ENCODE data around the gene SCP2.
"Not testable (repeated sequence)": the region's sequence is repeated elsewhere in the genome, so short reads cannot be mapped to it uniquely, and the experiment has no call there.

Gene SCP2

GRCh38 chr1:52943876-52944416 lies 16.9 kb downstream of the SCP2 start:
- H3K4me3 ChIP-seq (ENCODE audit: low read depth in 1 of 2, low read length in 2 of 2): no peak overlapping the region
- no peak overlapping the region for H3K27ac ChIP-seq (ENCODE audit: low read depth, low read length)
- no peaks in the 10 kb centered on the region for H3K9me3 ChIP-seq (ENCODE audit: low read length)
- no peaks in the 10 kb centered on the region for H3K36me3 ChIP-seq (ENCODE audit: insufficient read depth, low read length)
- no peaks in the 10 kb centered on the region for H3K27me3 ChIP-seq (ENCODE audit: control insufficient read depth in 1 of 2, insufficient read depth in 2 of 2, low read length in 2 of 2)
- no peaks in the 10 kb centered on the region for H3K4me1 ChIP-seq (ENCODE audit: insufficient read depth, low read length)
- no peak overlapping the region for H3K9ac ChIP-seq (ENCODE audit: low read length)

GRCh38 chr1:52944566-52944965 lies 17.5 kb downstream of the SCP2 start:
- no peak overlapping the region for H3K9ac ChIP-seq (ENCODE audit: low read length)
- H3K27ac ChIP-seq (ENCODE audit: low read depth, low read length): no peak overlapping the region
- H3K4me3 ChIP-seq (ENCODE audit: low read depth in 1 of 2, low read length in 2 of 2): no peak overlapping the region
- H3K36me3 ChIP-seq (ENCODE audit: insufficient read depth, low read length): no peaks in the 10 kb centered on the region
- H3K4me1 ChIP-seq (ENCODE audit: insufficient read depth, low read length): no peaks in the 10 kb centered on the region
- no peaks in the 10 kb centered on the region for H3K9me3 ChIP-seq (ENCODE audit: low read length)
- no peaks in the 10 kb centered on the region for H3K27me3 ChIP-seq (ENCODE audit: control insufficient read depth in 1 of 2, insufficient read depth in 2 of 2, low read length in 2 of 2)

GRCh38 chr1:52947490-52947889 lies 20.4 kb downstream of the SCP2 start:
- Histone ChIP-seq H3K36me3 (ENCODE audit: insufficient read depth, low read length) (no peaks in the 10 kb centered on the region), H3K9me3 (ENCODE audit: low read length) (no peaks in the 10 kb centered on the region), H3K9ac (ENCODE audit: low read length) (no peak overlapping the region), H3K4me1 (ENCODE audit: insufficient read depth, low read length) (no peaks in the 10 kb centered on the region), H3K27ac (ENCODE audit: low read depth, low read length) (no peak overlapping the region), H3K27me3 (ENCODE audit: control insufficient read depth in 1 of 2, insufficient read depth in 2 of 2, low read length in 2 of 2) (no peaks in the 10 kb centered on the region), H3K4me3 (ENCODE audit: low read depth in 1 of 2, low read length in 2 of 2) (no peak overlapping the region)

- not testable (repeated sequence) for H3K27me3 ChIP-seq (ENCODE audit: control insufficient read depth in 1 of 2, insufficient read depth in 2 of 2, low read length in 2 of 2); H3K9ac ChIP-seq (ENCODE audit: low read length); H3K9me3 ChIP-seq (ENCODE audit: low read length); H3K27ac ChIP-seq (ENCODE audit: low read depth, low read length); H3K4me1 ChIP-seq (ENCODE audit: insufficient read depth, low read length); H3K36me3 ChIP-seq (ENCODE audit: insufficient read depth, low read length); H3K4me3 ChIP-seq (ENCODE audit: low read depth in 1 of 2, low read length in 2 of 2)
These were observed 22.5 kb downstream of the SCP2 start for GRCh38 chr1:52949602-52950001.

- Histone ChIP-seq H3K4me1 (ENCODE audit: insufficient read depth, low read length) (no peaks in the 10 kb centered on the region), H3K9me3 (ENCODE audit: low read length) (no peaks in the 10 kb centered on the region), H3K9ac (ENCODE audit: low read length) (no peak overlapping the region)
These were observed 25.0 kb downstream of the SCP2 start for GRCh38 chr1:52952112-52952511.

GRCh38 chr1:52955129-52955970 lies 28.3 kb downstream of the SCP2 start:
- H3K9me3 ChIP-seq (ENCODE audit: low read length): no peaks in the 10 kb centered on the region
- H3K4me1 ChIP-seq (ENCODE audit: insufficient read depth, low read length): no peaks in the 10 kb centered on the region
- no peak overlapping the region for H3K9ac ChIP-seq (ENCODE audit: low read length)
- H3K27me3 ChIP-seq (ENCODE audit: control insufficient read depth in 1 of 2, insufficient read depth in 2 of 2, low read length in 2 of 2): no peaks in the 10 kb centered on the region
- no peaks in the 10 kb centered on the region for H3K36me3 ChIP-seq (ENCODE audit: insufficient read depth, low read length)
- H3K27ac ChIP-seq (ENCODE audit: low read depth, low read length): no peak overlapping the region
- H3K4me3 ChIP-seq (ENCODE audit: low read depth in 1 of 2, low read length in 2 of 2): no peak overlapping the region

More at GRCh38 chr1:52952112-52952511, 25.0 kb downstream of the SCP2 start:
- Histone ChIP-seq H3K36me3 (ENCODE audit: insufficient read depth, low read length) (no peaks in the 10 kb centered on the region), H3K4me3 (ENCODE audit: low read depth in 1 of 2, low read length in 2 of 2) (no peak overlapping the region), H3K27ac (ENCODE audit: low read depth, low read length) (no peak overlapping the region), H3K27me3 (ENCODE audit: control insufficient read depth in 1 of 2, insufficient read depth in 2 of 2, low read length in 2 of 2) (no peaks in the 10 kb centered on the region)

- Histone ChIP-seq H3K27ac (ENCODE audit: low read depth, low read length) (no peak overlapping the region), H3K9ac (ENCODE audit: low read length) (no peak overlapping the region), H3K9me3 (ENCODE audit: low read length) (no peaks in the 10 kb centered on the region), H3K4me1 (ENCODE audit: insufficient read depth, low read length) (no peaks in the 10 kb centered on the region), H3K36me3 (ENCODE audit: insufficient read depth, low read length) (no peaks in the 10 kb centered on the region), H3K4me3 (ENCODE audit: low read depth in 1 of 2, low read length in 2 of 2) (no peak overlapping the region), H3K27me3 (ENCODE audit: control insufficient read depth in 1 of 2, insufficient read depth in 2 of 2, low read length in 2 of 2) (no peaks in the 10 kb centered on the region)
These were observed 36.0 kb downstream of the SCP2 start for GRCh38 chr1:52963101-52963500.

- Histone ChIP-seq H3K36me3 (ENCODE audit: insufficient read depth, low read length) (no peaks in the 10 kb centered on the region), H3K9me3 (ENCODE audit: low read length) (no peaks in the 10 kb centered on the region), H3K9ac (ENCODE audit: low read length) (no peak overlapping the region), H3K27ac (ENCODE audit: low read depth, low read length) (no peak overlapping the region), H3K27me3 (ENCODE audit: control insufficient read depth in 1 of 2, insufficient read depth in 2 of 2, low read length in 2 of 2) (no peaks in the 10 kb centered on the region), H3K4me3 (ENCODE audit: low read depth in 1 of 2, low read length in 2 of 2) (no peak overlapping the region), H3K4me1 (ENCODE audit: insufficient read depth, low read length) (no peaks in the 10 kb centered on the region)
These were observed 40.6 kb downstream of the SCP2 start for GRCh38 chr1:52967666-52968065.

- H3K27me3 ChIP-seq (ENCODE audit: control insufficient read depth in 1 of 2, insufficient read depth in 2 of 2, low read length in 2 of 2); H3K4me3 ChIP-seq (ENCODE audit: low read depth in 1 of 2, low read length in 2 of 2); H3K9ac ChIP-seq (ENCODE audit: low read length); H3K27ac ChIP-seq (ENCODE audit: low read depth, low read length); H3K4me1 ChIP-seq (ENCODE audit: insufficient read depth, low read length); H3K36me3 ChIP-seq (ENCODE audit: insufficient read depth, low read length); H3K9me3 ChIP-seq (ENCODE audit: low read length): not testable (repeated sequence)
These were observed 42.2 kb downstream of the SCP2 start for GRCh38 chr1:52969234-52969633.

- Histone ChIP-seq H3K4me1 (ENCODE audit: insufficient read depth, low read length) (no peaks in the 10 kb centered on the region), H3K9me3 (ENCODE audit: low read length) (no peaks in the 10 kb centered on the region), H3K27ac (ENCODE audit: low read depth, low read length) (no peak overlapping the region), H3K36me3 (ENCODE audit: insufficient read depth, low read length) (peaks cover under 1% of the 10 kb centered on the region), H3K27me3 (ENCODE audit: control insufficient read depth in 1 of 2, insufficient read depth in 2 of 2, low read length in 2 of 2) (no peaks in the 10 kb centered on the region), H3K4me3 (ENCODE audit: low read depth in 1 of 2, low read length in 2 of 2) (no peak overlapping the region), H3K9ac (ENCODE audit: low read length) (no peak overlapping the region)
These were observed 43.1 kb downstream of the SCP2 start for GRCh38 chr1:52970149-52970548.

- H3K27me3 ChIP-seq (ENCODE audit: control insufficient read depth in 1 of 2, insufficient read depth in 2 of 2, low read length in 2 of 2): no peaks in the 10 kb centered on the region
- H3K4me3 ChIP-seq (ENCODE audit: low read depth in 1 of 2, low read length in 2 of 2): no peak overlapping the region
- no peaks in the 10 kb centered on the region for H3K4me1 ChIP-seq (ENCODE audit: insufficient read depth, low read length)
- no peak overlapping the region for H3K27ac ChIP-seq (ENCODE audit: low read depth, low read length)
- no peak overlapping the region for H3K9ac ChIP-seq (ENCODE audit: low read length)
- H3K9me3 ChIP-seq (ENCODE audit: low read length): no peaks in the 10 kb centered on the region
- H3K36me3 ChIP-seq (ENCODE audit: insufficient read depth, low read length): peaks cover 31% of the 10 kb centered on the region
These were observed 46.8 kb downstream of the SCP2 start for GRCh38 chr1:52973841-52974240.
